DMS153 treated with DMSO at 0.1 percent for 48 hours (cell line): Measurements from ENCODE around the gene PAPSS1.
"Not testable (repeated sequence)": the region's sequence is repeated elsewhere in the genome, so short reads cannot be mapped to it uniquely, and the experiment has no call there.

ENCODE experiments used
- DNase-seq: peaks from one replicate; lab custom pipeline; 2025; ENCODE audit not compliant: unreplicated experiment; lab: John Stamatoyannopoulos, UW

The PAPSS1 gene

GRCh38 chr4:107726131-107726925, 6.3 kb upstream of the PAPSS1 start:
- DNase-seq, result not testable (repeated sequence)

GRCh38 chr4:107725281-107725859, 5.3 kb upstream of the PAPSS1 start:
- no peak for DNase-seq

- not testable (repeated sequence) for DNase-seq
These were observed 3.3 kb upstream of the PAPSS1 start for GRCh38 chr4:107723331-107723730.

GRCh38 chr4:107721436-107722100, 1.5 kb upstream of the PAPSS1 start:
- no peak for DNase-seq

- DNase-seq, result no peak
These were observed 670 bp downstream of the PAPSS1 start for GRCh38 chr4:107719207-107719921.

GRCh38 chr4:107718351-107718965, 1.6 kb downstream of the PAPSS1 start:
- no peak for DNase-seq

GRCh38 chr4:107714256-107714655, 5.8 kb downstream of the PAPSS1 start:
- DNase-seq, result no peak

- DNase-seq, result no peak
These were observed 7.8 kb downstream of the PAPSS1 start for GRCh38 chr4:107712236-107712635.

- DNase-seq, result no peak
These were observed 8.2 kb downstream of the PAPSS1 start for GRCh38 chr4:107711831-107712230.

- DNase-seq, result no peak
These were observed 9.3 kb downstream of the PAPSS1 start for GRCh38 chr4:107710493-107711459.

GRCh38 chr4:107709916-107710315, 10.1 kb downstream of the PAPSS1 start:
- DNase-seq, result no peak

GRCh38 chr4:107708225-107708624, 11.8 kb downstream of the PAPSS1 start:
- DNase-seq, result no peak

GRCh38 chr4:107705742-107706556, 14.1 kb downstream of the PAPSS1 start:
- no peak for DNase-seq

- DNase-seq, result no peak
These were observed 18.5 kb downstream of the PAPSS1 start for GRCh38 chr4:107701565-107701964.

GRCh38 chr4:107699466-107700206, 20.4 kb downstream of the PAPSS1 start:
- no peak for DNase-seq

- not testable (repeated sequence) for DNase-seq
These were observed 23.8 kb downstream of the PAPSS1 start for GRCh38 chr4:107696187-107696586.

GRCh38 chr4:107693132-107693531, 26.9 kb downstream of the PAPSS1 start:
- DNase-seq, result no peak

- DNase-seq, result no peak
These were observed 27.8 kb downstream of the PAPSS1 start for GRCh38 chr4:107692202-107692601.
